Right cardiac atrium (tissue), 5 donors: Measurements from ENCODE around the gene CDKAL1. TPM values are rescaled to one million over a fixed set of nuclear protein-coding genes. Genes with fewer than 3 reads are reported as not detected.
"Not testable (repeated sequence)": the region's sequence is repeated elsewhere in the genome, so short reads cannot be mapped to it uniquely, and the experiment has no call there.

Experiments used
- ATAC-seq, 2 donors: fragments of 200-7000 bp; cut with Tn5 transposase; one replicate each; pipeline versions ENCODE4 v1.8.0 to v1.9.1; 2020; ENCODE audit warnings: moderate library complexity in 2 of 2, mild to moderate bottlenecking in 1 of 2
- DNase-seq, 3 donors: peaks; one replicate each; pipeline ENCODE4 v3.0.0-alpha.2; 2020
- H3K27ac ChIP-seq: one replicate; pipeline ENCODE4 v1.5.1; 2013; ENCODE audit warnings: mild to moderate bottlenecking, low read length, control low read depth, moderate library complexity
- H3K27me3 ChIP-seq: one replicate; pipeline ENCODE4 v1.6.1; 2013; ENCODE audit not compliant: control insufficient read depth, insufficient read depth
- H3K4me1 ChIP-seq: one replicate; pipeline ENCODE4 v1.6.1; 2013; ENCODE audit warnings: low read length; ENCODE audit not compliant: control insufficient read depth, insufficient read depth
- H3K4me3 ChIP-seq: one replicate; pipeline ENCODE4 v1.5.1; 2013; ENCODE audit warnings: low read length, control low read depth
- H3K9me3 ChIP-seq: one replicate; pipeline ENCODE4 v1.6.1; 2013; ENCODE audit warnings: low read length; ENCODE audit not compliant: control insufficient read depth
- WGBS: extraction: QIAGEN DNeasy Blood & Tissue Kit; methylation state at CpG from one replicate; pipeline ENCODE4 v1.1.7; 2013; 5-methylcytosine and 5-hydroxymethylcytosine counted together
- intact Hi-C, 4 donors: fragments of 100-400 bp; cut with DNase I; formaldehyde crosslinking; loops; one replicate each; pipeline versions ENCODE4 v1.11.0 to v1.14.0; 2022 to 2023
- polyA plus RNA-seq: library from polyadenylated mRNA; stranded (reverse); fragments of 200-250 nt; gene quantifications from one replicate; pipeline ENCODE4 v1.2.3, GENCODE V29; 2013
- total RNA-seq, 4 donors: library from RNA; stranded (reverse); fragmentation: NEBNext Ultra II Directional; extraction: Animal tissue kit (Norgen Biotek cat#: 25700); gene quantifications; one replicate each; pipeline ENCODE4 v1.2.1, GENCODE V29; 2021
- donor health status: healthy with polysubstance abuse.
- donor health status: DM: no; HTN: yes; CAD: no.
- donor health status: DM: no; HTN: no; CAD: no.
- donor health status: DM: no; HTN: yes; CAD: no; lungs with severe emphysema.
- donor health status: DM: yes; HTN: yes; CAD: no.

CDKAL1 gene
- total and polyA plus RNA-seq, 5 donors: 3.6 to 11.5 (median 10.8) TPM

GRCh38 chr6:20529086-20529448 lies 5.2 kb upstream of the CDKAL1 start:
- H3K4me1 ChIP-seq, H3K27ac ChIP-seq, H3K4me3 ChIP-seq, DNase-seq, H3K9me3 ChIP-seq, H3K27me3 ChIP-seq: not testable (repeated sequence)
- intact Hi-C loops: loop anchor here (2.0 to 10.0 kb wide), 6 partner anchors 114 to 442 kb away; no protein-coding TSS in a partner anchor
- WGBS: 31% methylated on average over 5 of the region's 5 CpGs
- ATAC-seq: peak; percentile 62 to 63

- no peak overlapping the region for H3K27ac ChIP-seq
- no peaks in the 10 kb centered on the region for H3K9me3 ChIP-seq
- WGBS: 97% methylated on average over 1 of the region's 1 CpG
- H3K4me3 ChIP-seq: no peak overlapping the region
- ATAC-seq: no peak
- H3K27me3 ChIP-seq: no peaks in the 10 kb centered on the region
- DNase-seq: no peak
- intact Hi-C loops: loop anchor here in 2 of 4 donors (5.0 to 10.0 kb wide), 2 partner anchors 131 to 438 kb away; partner anchors contain the start of gene E2F3 (in 1 of the 2)
- H3K4me1 ChIP-seq: no peaks in the 10 kb centered on the region
Measured at GRCh38 chr6:20532881-20533280, 1.4 kb upstream of the CDKAL1 start.

GRCh38 chr6:20533746-20534294 lies 437 bp upstream of the CDKAL1 start:
- H3K27me3 ChIP-seq: no peaks in the 10 kb centered on the region
- 47% methylated on average over 6 of the region's 6 CpGs for WGBS
- no peak for ATAC-seq

GRCh38 chr6:20538131-20538662 lies 3.9 kb downstream of the CDKAL1 start:
- H3K27ac ChIP-seq: no peak overlapping the region
- 51% methylated on average over 1 of the region's 1 CpG for WGBS
- H3K4me1 ChIP-seq: no peaks in the 10 kb centered on the region
- H3K9me3 ChIP-seq: no peaks in the 10 kb centered on the region
- DNase-seq: no peak
- H3K4me3 ChIP-seq: no peak overlapping the region
- no peaks in the 10 kb centered on the region for H3K27me3 ChIP-seq
- ATAC-seq: no peak
- intact Hi-C loops: loop anchor here in 1 of 4 donors (10.0 kb wide), 1 partner anchor 443 kb away; no protein-coding TSS in a partner anchor

More at GRCh38 chr6:20533746-20534294, 437 bp upstream of the CDKAL1 start:
- Histone ChIP-seq H3K4me1 (no peaks in the 10 kb centered on the region), H3K27ac (no peak overlapping the region), H3K4me3 (peak overlapping the region; percentile 95), H3K9me3 (no peaks in the 10 kb centered on the region)
- DNase-seq: no peak
- intact Hi-C loops: loop anchor here in 2 of 4 donors (5.0 to 10.0 kb wide), 2 partner anchors 132 to 439 kb away; partner anchors contain the start of gene E2F3 (in 1 of the 2)

- Histone ChIP-seq H3K4me3 (no peak overlapping the region), H3K27ac (no peak overlapping the region), H3K9me3 (no peaks in the 10 kb centered on the region), H3K27me3 (no peaks in the 10 kb centered on the region), H3K4me1 (no peaks in the 10 kb centered on the region)
- DNase-seq (no peak), ATAC-seq (no peak)
- intact Hi-C loops: loop anchor here in 1 of 4 donors (10.0 kb wide), 1 partner anchor 444 kb away; no protein-coding TSS in a partner anchor
- 68% methylated on average over 4 of the region's 4 CpGs for WGBS
Measured at GRCh38 chr6:20538907-20539306, 4.7 kb downstream of the CDKAL1 start.

- Histone ChIP-seq H3K4me1 (no peaks in the 10 kb centered on the region), H3K27ac (no peak overlapping the region), H3K9me3 (no peaks in the 10 kb centered on the region), H3K4me3 (no peak overlapping the region), H3K27me3 (no peaks in the 10 kb centered on the region)
- 97% methylated on average over 2 of the region's 2 CpGs for WGBS
- ATAC-seq (no peak), DNase-seq (no peak)
- intact Hi-C loops: loop anchor here in 1 of 4 donors (10.0 kb wide), 1 partner anchor 445 kb away; no protein-coding TSS in a partner anchor
Measured at GRCh38 chr6:20539387-20539786, 5.1 kb downstream of the CDKAL1 start.

- DNase-seq (no peak), ATAC-seq (no peak)
- Histone ChIP-seq H3K4me1 (no peaks in the 10 kb centered on the region), H3K9me3 (no peaks in the 10 kb centered on the region), H3K27ac (no peak overlapping the region), H3K4me3 (no peak overlapping the region), H3K27me3 (no peaks in the 10 kb centered on the region)
- WGBS: 81% methylated on average over 5 of the region's 5 CpGs
- intact Hi-C loops: no loop called here
Measured at GRCh38 chr6:20540683-20541082, 6.4 kb downstream of the CDKAL1 start.

GRCh38 chr6:20541382-20541781 lies 7.1 kb downstream of the CDKAL1 start:
- no peaks in the 10 kb centered on the region for H3K4me1 ChIP-seq
- DNase-seq (no peak), ATAC-seq (no peak)
- intact Hi-C loops: no loop called here
- H3K27me3 ChIP-seq: no peaks in the 10 kb centered on the region
- no peak overlapping the region for H3K27ac ChIP-seq
- H3K9me3 ChIP-seq: no peaks in the 10 kb centered on the region
- no peak overlapping the region for H3K4me3 ChIP-seq
- WGBS: 98% methylated on average over 6 of the region's 6 CpGs

GRCh38 chr6:20542927-20543602 lies 8.8 kb downstream of the CDKAL1 start:
- WGBS: 87% methylated on average over 2 of the region's 2 CpGs
- no peaks in the 10 kb centered on the region for H3K9me3 ChIP-seq
- ATAC-seq (no peak), DNase-seq (no peak)
- H3K4me1 ChIP-seq: no peaks in the 10 kb centered on the region
- H3K27me3 ChIP-seq: no peaks in the 10 kb centered on the region
- H3K4me3 ChIP-seq: no peak overlapping the region
- no peak overlapping the region for H3K27ac ChIP-seq
- intact Hi-C loops: no loop called here

- no peak for ATAC-seq
- intact Hi-C loops: no loop called here
- no peaks in the 10 kb centered on the region for H3K27me3 ChIP-seq
- no peak overlapping the region for H3K4me3 ChIP-seq
- 96% methylated on average over 1 of the region's 1 CpG for WGBS
- no peaks in the 10 kb centered on the region for H3K9me3 ChIP-seq
- H3K27ac ChIP-seq: no peak overlapping the region
- H3K4me1 ChIP-seq: no peaks in the 10 kb centered on the region
- no peak for DNase-seq
Measured at GRCh38 chr6:20548264-20548663, 14.0 kb downstream of the CDKAL1 start.

- H3K27me3 ChIP-seq, H3K4me1 ChIP-seq, intact Hi-C loops, H3K4me3 ChIP-seq, H3K27ac ChIP-seq, ATAC-seq, DNase-seq, H3K9me3 ChIP-seq: not testable (repeated sequence)
- 98% methylated on average over 3 of the region's 3 CpGs for WGBS
Measured at GRCh38 chr6:20549398-20549797, 15.1 kb downstream of the CDKAL1 start.
